ENCODE data around the gene TNS1.

Gene TNS1

GRCh38 chr2:217912098-217913024 is 90.4 kb downstream of the TNS1 start:
- DNase-seq (ENCODE audit: low spot score), result no peak

GRCh38 chr2:217911283-217912097 is 91.3 kb downstream of the TNS1 start:
- DNase-seq (ENCODE audit: low spot score), result peak; percentile 78

GRCh38 chr2:217910875-217911212 is 92.0 kb downstream of the TNS1 start:
- no peak for DNase-seq (ENCODE audit: low spot score)

- DNase-seq (ENCODE audit: low spot score), result no peak
Observed at GRCh38 chr2:217909156-217909820, 93.5 kb downstream of the TNS1 start.

- no peak for DNase-seq (ENCODE audit: low spot score)
Observed at GRCh38 chr2:217908544-217908943, 94.3 kb downstream of the TNS1 start.

- no peak for DNase-seq (ENCODE audit: low spot score)
Observed at GRCh38 chr2:217907266-217907665, 95.5 kb downstream of the TNS1 start.

- DNase-seq (ENCODE audit: low spot score), result no peak
Observed at GRCh38 chr2:217906798-217907197, 96.0 kb downstream of the TNS1 start.

GRCh38 chr2:217905896-217906295 is 96.9 kb downstream of the TNS1 start:
- no peak for DNase-seq (ENCODE audit: low spot score)

- no peak for DNase-seq (ENCODE audit: low spot score)
Observed at GRCh38 chr2:217905395-217905794, 97.4 kb downstream of the TNS1 start.

GRCh38 chr2:217904614-217904965 is 98.2 kb downstream of the TNS1 start:
- DNase-seq (ENCODE audit: low spot score), result no peak

- DNase-seq (ENCODE audit: low spot score), result peak; percentile 64
Observed at GRCh38 chr2:217903859-217904613, 98.8 kb downstream of the TNS1 start.

GRCh38 chr2:217903142-217903858 is 99.5 kb downstream of the TNS1 start:
- no peak for DNase-seq (ENCODE audit: low spot score)

GRCh38 chr2:217902379-217903141 is 100.2 kb downstream of the TNS1 start:
- peak; percentile 66 for DNase-seq (ENCODE audit: low spot score)

GRCh38 chr2:217901835-217902378 is 100.9 kb downstream of the TNS1 start:
- DNase-seq (ENCODE audit: low spot score), result peak; percentile 89

GRCh38 chr2:217901400-217901799 is 101.4 kb downstream of the TNS1 start:
- DNase-seq (ENCODE audit: low spot score), result no peak

- no peak for DNase-seq (ENCODE audit: low spot score)
Observed at GRCh38 chr2:217900780-217901360, 101.9 kb downstream of the TNS1 start.

- DNase-seq (ENCODE audit: low spot score), result no peak
Observed at GRCh38 chr2:217900010-217900779, 102.6 kb downstream of the TNS1 start.

GRCh38 chr2:217899231-217900009 is 103.4 kb downstream of the TNS1 start:
- DNase-seq (ENCODE audit: low spot score), result peak; percentile 96
